Measurements from ENCODE around the gene ELFN1. TPM values are rescaled to one million over a fixed set of nuclear protein-coding genes. Genes with fewer than 3 reads are reported as not detected.

ELFN1 gene
- total RNA-seq, 1 donor from 2014 or later, result not detected

- H3K4me1 Mint-ChIP-seq, result no peaks in the 10 kb centered on the region
- ATAC-seq (ENCODE audit: low read depth), result no peak
- no peak for DNase-seq
- H3K4me3 Mint-ChIP-seq, result no peak overlapping the region
- TF ChIP-seq CTCF (IDR thresholded peaks at IDR 0.05), result no peak
- no peak overlapping the region for H3K27ac Mint-ChIP-seq
- POLR2A ChIA-PET, result no interaction called here
- H3K36me3 Mint-ChIP-seq (ENCODE audit: low read depth), result no peaks in the 10 kb centered on the region
- intact Hi-C loops (cut with micrococcal nuclease), result no loop called here
- CTCF ChIA-PET, result no interaction called here
- H3K27me3 Mint-ChIP-seq, result peaks cover 10% of the 10 kb centered on the region
- no peaks in the 10 kb centered on the region for H3K9me3 Mint-ChIP-seq
Observed at GRCh38 chr7:1696671-1697498, 26.8 kb downstream of the ELFN1 start.

- H3K4me1 Mint-ChIP-seq, result no peaks in the 10 kb centered on the region
- no peak overlapping the region for H3K27ac Mint-ChIP-seq
- ATAC-seq (ENCODE audit: low read depth) (no peak), DNase-seq (no peak)
- intact Hi-C loops (cut with micrococcal nuclease), result no loop called here
- ChIA-PET POLR2A (no interaction called here), CTCF (no interaction called here)
- no peaks in the 10 kb centered on the region for H3K36me3 Mint-ChIP-seq (ENCODE audit: low read depth)
- TF ChIP-seq CTCF (IDR thresholded peaks at IDR 0.05), result no peak
- no peak overlapping the region for H3K4me3 Mint-ChIP-seq
- H3K9me3 Mint-ChIP-seq, result no peaks in the 10 kb centered on the region
- H3K27me3 Mint-ChIP-seq, result peaks cover 7% of the 10 kb centered on the region
Observed at GRCh38 chr7:1697499-1698125, 27.5 kb downstream of the ELFN1 start.

GRCh38 chr7:1698201-1698600 lies 28.1 kb downstream of the ELFN1 start:
- CTCF ChIA-PET, result no interaction called here
- TF ChIP-seq CTCF (IDR thresholded peaks at IDR 0.05), result no peak
- POLR2A ChIA-PET, result no interaction called here
- H3K4me1 Mint-ChIP-seq, result no peaks in the 10 kb centered on the region
- H3K4me3 Mint-ChIP-seq, result no peak overlapping the region
- H3K27ac Mint-ChIP-seq, result no peak overlapping the region
- intact Hi-C loops (cut with micrococcal nuclease), result no loop called here
- peaks cover 2% of the 10 kb centered on the region for H3K9me3 Mint-ChIP-seq
- peaks cover 4% of the 10 kb centered on the region for H3K27me3 Mint-ChIP-seq
- no peak for ATAC-seq (ENCODE audit: low read depth)
- no peak for DNase-seq
- H3K36me3 Mint-ChIP-seq (ENCODE audit: low read depth), result no peaks in the 10 kb centered on the region

GRCh38 chr7:1698951-1699350 lies 28.9 kb downstream of the ELFN1 start:
- no peak for TF ChIP-seq CTCF (IDR thresholded peaks at IDR 0.05)
- ChIA-PET CTCF (no interaction called here), POLR2A (no interaction called here)
- ATAC-seq (ENCODE audit: low read depth), result no peak
- intact Hi-C loops (cut with micrococcal nuclease), result no loop called here
- Mint-ChIP-seq H3K36me3 (ENCODE audit: low read depth) (no peaks in the 10 kb centered on the region), H3K27me3 (peaks cover 4% of the 10 kb centered on the region), H3K4me1 (no peaks in the 10 kb centered on the region), H3K27ac (no peak overlapping the region), H3K4me3 (no peak overlapping the region), H3K9me3 (peaks cover 5% of the 10 kb centered on the region)
- DNase-seq, result no peak

- Mint-ChIP-seq H3K36me3 (ENCODE audit: low read depth) (no peaks in the 10 kb centered on the region), H3K4me3 (no peak overlapping the region), H3K9me3 (peaks cover 5% of the 10 kb centered on the region), H3K27ac (no peak overlapping the region), H3K4me1 (no peaks in the 10 kb centered on the region), H3K27me3 (peaks cover 4% of the 10 kb centered on the region)
- DNase-seq (no peak), ATAC-seq (ENCODE audit: low read depth) (no peak)
- TF ChIP-seq CTCF (IDR thresholded peaks at IDR 0.05), result no peak
- ChIA-PET CTCF (no interaction called here), POLR2A (no interaction called here)
- intact Hi-C loops (cut with micrococcal nuclease), result no loop called here
Observed at GRCh38 chr7:1700086-1700485, 30.0 kb downstream of the ELFN1 start.

Data from activated B cell treated with CpG ODN at 0.5 μM for 24 hours (primary cell).